ENCODE measurements around the gene FBXW5. TPM values are rescaled to one million over a fixed set of nuclear protein-coding genes. Genes with fewer than 3 reads are reported as not detected.
A peak's percentile ranks its signal among the peaks of the same experiment; 100 is the strongest.

FBXW5 gene
- total and polyA plus RNA-seq, 10 of the 15 experiments (the other 5 are each of a cell fraction or from before 2014, with no cell fraction given) = 0.21 to 97.3 (median 44.5) TPM

DNA sequence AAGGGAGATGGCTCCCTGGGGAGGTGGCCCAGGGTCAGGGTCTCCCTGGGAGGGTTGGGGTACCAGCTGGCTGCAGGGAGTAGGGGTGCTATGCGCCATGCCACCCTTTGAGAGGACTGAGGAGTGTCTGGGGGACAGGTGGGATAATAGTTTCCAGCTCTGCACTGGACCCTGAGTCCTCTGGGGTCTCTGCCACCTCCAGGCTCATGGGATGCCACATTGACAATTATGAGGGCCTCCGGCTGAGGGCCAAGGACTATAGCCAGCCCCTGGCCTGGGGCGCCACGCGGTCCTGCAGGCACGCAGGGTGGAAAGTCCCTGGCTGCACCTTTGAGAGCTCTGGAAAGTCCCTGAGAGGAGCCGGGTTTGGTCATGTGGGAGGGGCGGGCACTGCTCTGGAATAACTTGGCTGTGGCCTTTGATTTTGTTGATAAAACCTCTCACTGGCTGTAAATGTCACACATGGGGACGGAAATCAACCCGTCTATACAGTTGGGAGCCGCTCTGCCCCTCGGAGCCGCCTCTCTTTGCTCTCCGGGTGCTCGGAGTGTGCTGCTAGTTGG, 42.2 kb downstream of the FBXW5 start (continued):
- TF ChIP-seq IRF3 (IDR thresholded peaks at IDR 0.05) (no peak), GATAD2B (conservative IDR thresholded peaks at IDR 0.05; ENCODE audit: low read depth) (no peak; the same call in none of the 2 replicates), NFYA (IDR thresholded peaks at IDR 0.05; ENCODE audit: borderline replicate concordance, low read depth, low read length) (no peak), MXI1 (IDR thresholded peaks at IDR 0.05; ENCODE audit: low read depth, low read length) (peak; percentile 61; the same call in 1 of the 2 replicates), RELA (IDR thresholded peaks at IDR 0.05; ENCODE audit: borderline replicate concordance, partially characterized antibody) (peak; percentile 99), MYC (IDR thresholded peaks at IDR 0.05; ENCODE audit: insufficient read depth, insufficient read length, insufficient replicate concordance, low read length, severe bottlenecking) (peak; percentile 55), RB1 (IDR thresholded peaks at IDR 0.05; ENCODE audit: borderline replicate concordance) (no peak), LARP7 (IDR thresholded peaks at IDR 0.05) (no peak; the same call in none of the 2 replicates), KLF5 (IDR thresholded peaks at IDR 0.05; ENCODE audit: partially characterized antibody) (peak; percentile 53), E4F1 (IDR thresholded peaks at IDR 0.05; ENCODE audit: borderline replicate concordance, partially characterized antibody) (no peak), ETV6 (conservative IDR thresholded peaks at IDR 0.05 in 1 of 2, IDR thresholded peaks at IDR 0.05 in 1 of 2; ENCODE audit: borderline replicate concordance in 1 of 2, low read depth in 1 of 2) (no peak), POLR2AphosphoS2 (IDR thresholded peaks at IDR 0.05; ENCODE audit: low read depth, low read length) (no peak), ASH2L (IDR thresholded peaks at IDR 0.05; ENCODE audit: borderline replicate concordance, low read depth) (no peak), BMI1 (IDR thresholded peaks at IDR 0.05; ENCODE audit: borderline replicate concordance) (no peak), SPI1 (IDR thresholded peaks at IDR 0.05; ENCODE audit: borderline replicate concordance, insufficient read depth, low read depth, low read length) (no peak), BRCA1 (IDR thresholded peaks at IDR 0.05; ENCODE audit: low read depth, low read length) (no peak), BACH1 (IDR thresholded peaks at IDR 0.05; ENCODE audit: borderline replicate concordance) (peak; percentile 15; the same call in 1 of the 2 replicates), MYB (IDR thresholded peaks at IDR 0.05; ENCODE audit: borderline replicate concordance, low read depth, low read length) (no peak), ZNF207 (IDR thresholded peaks at IDR 0.05; ENCODE audit: borderline replicate concordance) (0 out of 2 replicates have a peak, but pooled peaks have one; percentile 52)
- TF ChIP-seq, protein P1, sequence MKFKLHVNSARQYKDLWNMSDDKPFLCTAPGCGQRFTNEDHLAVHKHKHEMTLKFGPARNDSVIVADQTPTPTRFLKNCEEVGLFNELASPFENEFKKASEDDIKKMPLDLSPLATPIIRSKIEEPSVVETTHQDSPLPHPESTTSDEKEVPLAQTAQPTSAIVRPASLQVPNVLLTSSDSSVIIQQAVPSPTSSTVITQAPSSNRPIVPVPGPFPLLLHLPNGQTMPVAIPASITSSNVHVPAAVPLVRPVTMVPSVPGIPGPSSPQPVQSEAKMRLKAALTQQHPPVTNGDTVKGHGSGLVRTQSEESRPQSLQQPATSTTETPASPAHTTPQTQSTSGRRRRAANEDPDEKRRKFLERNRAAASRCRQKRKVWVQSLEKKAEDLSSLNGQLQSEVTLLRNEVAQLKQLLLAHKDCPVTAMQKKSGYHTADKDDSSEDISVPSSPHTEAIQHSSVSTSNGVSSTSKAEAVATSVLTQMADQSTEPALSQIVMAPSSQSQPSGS (IDR thresholded peaks at IDR 0.05; ENCODE audit: low read length) = no peak
- TF ChIP-seq, protein P2, sequence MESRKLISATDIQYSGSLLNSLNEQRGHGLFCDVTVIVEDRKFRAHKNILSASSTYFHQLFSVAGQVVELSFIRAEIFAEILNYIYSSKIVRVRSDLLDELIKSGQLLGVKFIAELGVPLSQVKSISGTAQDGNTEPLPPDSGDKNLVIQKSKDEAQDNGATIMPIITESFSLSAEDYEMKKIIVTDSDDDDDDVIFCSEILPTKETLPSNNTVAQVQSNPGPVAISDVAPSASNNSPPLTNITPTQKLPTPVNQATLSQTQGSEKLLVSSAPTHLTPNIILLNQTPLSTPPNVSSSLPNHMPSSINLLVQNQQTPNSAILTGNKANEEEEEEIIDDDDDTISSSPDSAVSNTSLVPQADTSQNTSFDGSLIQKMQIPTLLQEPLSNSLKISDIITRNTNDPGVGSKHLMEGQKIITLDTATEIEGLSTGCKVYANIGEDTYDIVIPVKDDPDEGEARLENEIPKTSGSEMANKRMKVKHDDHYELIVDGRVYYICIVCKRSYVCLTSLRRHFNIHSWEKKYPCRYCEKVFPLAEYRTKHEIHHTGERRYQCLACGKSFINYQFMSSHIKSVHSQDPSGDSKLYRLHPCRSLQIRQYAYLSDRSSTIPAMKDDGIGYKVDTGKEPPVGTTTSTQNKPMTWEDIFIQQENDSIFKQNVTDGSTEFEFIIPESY (IDR thresholded peaks at IDR 0.05) = no peak
- TF ChIP-seq, protein P3, sequence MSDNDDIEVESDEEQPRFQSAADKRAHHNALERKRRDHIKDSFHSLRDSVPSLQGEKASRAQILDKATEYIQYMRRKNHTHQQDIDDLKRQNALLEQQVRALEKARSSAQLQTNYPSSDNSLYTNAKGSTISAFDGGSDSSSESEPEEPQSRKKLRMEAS (IDR thresholded peaks at IDR 0.05; ENCODE audit: low read depth, low read length) = peak; percentile 96
